GM19238 (cell line): ENCODE measurements around the gene ZNF280B.
"Not testable (repeated sequence)": the region's sequence is repeated elsewhere in the genome, so short reads cannot be mapped to it uniquely, and the experiment has no call there.

Experiments
- DNase-seq: peaks from one replicate; pipeline ENCODE4 v3.0.0; 2011; ENCODE audit warnings: low spot score; ENCODE audit not compliant: insufficient read length

ZNF280B gene

GRCh38 chr22:22535662-22536061, 27.1 kb upstream of the ZNF280B start:
- no peak for DNase-seq

GRCh38 chr22:22534604-22535415, 26.3 kb upstream of the ZNF280B start:
- DNase-seq = no peak

- DNase-seq = no peak
Measured at GRCh38 chr22:22533863-22534262, 25.3 kb upstream of the ZNF280B start.

GRCh38 chr22:22533417-22533816, 24.9 kb upstream of the ZNF280B start:
- no peak for DNase-seq

- DNase-seq = not testable (repeated sequence)
Measured at GRCh38 chr22:22532547-22533071, 24.1 kb upstream of the ZNF280B start.

GRCh38 chr22:22531770-22532546, 23.4 kb upstream of the ZNF280B start:
- no peak for DNase-seq

- no peak for DNase-seq
Measured at GRCh38 chr22:22528780-22529179, 20.2 kb upstream of the ZNF280B start.

GRCh38 chr22:22527312-22527711, 18.8 kb upstream of the ZNF280B start:
- no peak for DNase-seq

- no peak for DNase-seq
Measured at GRCh38 chr22:22526125-22526912, 17.8 kb upstream of the ZNF280B start.

- DNase-seq = no peak
Measured at GRCh38 chr22:22523494-22523893, 15.0 kb upstream of the ZNF280B start.

GRCh38 chr22:22521631-22522030, 13.1 kb upstream of the ZNF280B start:
- no peak for DNase-seq

- no peak for DNase-seq
Measured at GRCh38 chr22:22520667-22521602, 12.4 kb upstream of the ZNF280B start.

- DNase-seq = no peak
Measured at GRCh38 chr22:22520020-22520656, 11.6 kb upstream of the ZNF280B start, which contains the start of gene ZNF280A. ZNF280A (minus strand) TSS chr22:22520270; CDS start chr22:22515630, 4,640 bp downstream.

GRCh38 chr22:22519591-22519990, 11.0 kb upstream of the ZNF280B start:
- DNase-seq = no peak

- no peak for DNase-seq
Measured at GRCh38 chr22:22516992-22517391, 8.4 kb upstream of the ZNF280B start.

- no peak for DNase-seq
Measured at GRCh38 chr22:22515890-22516289, 7.3 kb upstream of the ZNF280B start.

- DNase-seq = not testable (repeated sequence)
Measured at GRCh38 chr22:22514431-22514830, 5.9 kb upstream of the ZNF280B start.

- no peak for DNase-seq
Measured at GRCh38 chr22:22513619-22514018, 5.1 kb upstream of the ZNF280B start.

- no peak for DNase-seq
Measured at GRCh38 chr22:22512951-22513350, 4.4 kb upstream of the ZNF280B start.

GRCh38 chr22:22510833-22511232, 2.3 kb upstream of the ZNF280B start:
- DNase-seq = not testable (repeated sequence)
